ENCODE results near the gene CPEB4. TPM values are rescaled to one million over a fixed set of nuclear protein-coding genes. Genes with fewer than 3 reads are reported as not detected.

Gene CPEB4
- total RNA-seq, 2 experiments from 2014 or later = 17.3 to 19.5 TPM

DNA sequence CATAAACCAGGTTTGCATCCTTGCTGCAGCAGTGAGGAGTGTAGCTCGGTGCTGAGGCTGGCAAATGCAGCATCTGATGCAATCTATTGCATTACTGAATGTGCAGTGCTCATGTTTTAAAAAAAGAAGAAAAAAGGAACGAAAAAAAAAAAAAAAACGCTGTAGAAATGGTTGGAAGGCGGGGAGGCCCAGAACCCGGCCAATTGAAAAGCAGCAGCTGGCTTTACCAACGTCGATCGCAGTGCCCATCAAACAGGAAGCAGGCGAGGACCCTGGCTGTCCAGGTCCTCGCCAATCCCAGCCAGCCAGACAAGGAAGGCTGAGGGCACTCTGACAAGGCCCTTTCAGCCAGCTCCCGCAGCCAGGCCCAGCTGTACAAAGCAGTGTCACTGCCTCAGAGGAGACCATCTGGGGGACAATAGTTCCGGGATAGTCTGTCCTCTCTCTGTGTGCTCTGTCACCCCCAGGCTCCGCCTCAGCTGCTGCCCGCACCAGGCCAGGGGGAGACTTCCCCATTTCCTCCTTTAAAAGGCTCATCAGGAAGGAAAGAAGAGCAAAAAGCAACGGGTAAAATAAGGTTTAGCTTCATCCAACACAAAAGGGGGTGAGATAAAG, 21.8 kb upstream of the CPEB4 start:
- ChIA-PET CTCF (interaction anchor here (1.2 kb wide), 1 partner anchor 19 kb away, joined by 3 read pairs; no protein-coding TSS in a partner anchor), POLR2A (no interaction called here)
- Mint-ChIP-seq H3K36me3 (ENCODE audit: low read depth) (no peaks in the 10 kb centered on the region), H3K9me3 (no peaks in the 10 kb centered on the region), H3K4me3 (no peak overlapping the region), H3K4me1 (no peaks in the 10 kb centered on the region), H3K27ac (no peak overlapping the region), H3K27me3 (peaks cover 2% of the 10 kb centered on the region)
- no peak for DNase-seq

DNA sequence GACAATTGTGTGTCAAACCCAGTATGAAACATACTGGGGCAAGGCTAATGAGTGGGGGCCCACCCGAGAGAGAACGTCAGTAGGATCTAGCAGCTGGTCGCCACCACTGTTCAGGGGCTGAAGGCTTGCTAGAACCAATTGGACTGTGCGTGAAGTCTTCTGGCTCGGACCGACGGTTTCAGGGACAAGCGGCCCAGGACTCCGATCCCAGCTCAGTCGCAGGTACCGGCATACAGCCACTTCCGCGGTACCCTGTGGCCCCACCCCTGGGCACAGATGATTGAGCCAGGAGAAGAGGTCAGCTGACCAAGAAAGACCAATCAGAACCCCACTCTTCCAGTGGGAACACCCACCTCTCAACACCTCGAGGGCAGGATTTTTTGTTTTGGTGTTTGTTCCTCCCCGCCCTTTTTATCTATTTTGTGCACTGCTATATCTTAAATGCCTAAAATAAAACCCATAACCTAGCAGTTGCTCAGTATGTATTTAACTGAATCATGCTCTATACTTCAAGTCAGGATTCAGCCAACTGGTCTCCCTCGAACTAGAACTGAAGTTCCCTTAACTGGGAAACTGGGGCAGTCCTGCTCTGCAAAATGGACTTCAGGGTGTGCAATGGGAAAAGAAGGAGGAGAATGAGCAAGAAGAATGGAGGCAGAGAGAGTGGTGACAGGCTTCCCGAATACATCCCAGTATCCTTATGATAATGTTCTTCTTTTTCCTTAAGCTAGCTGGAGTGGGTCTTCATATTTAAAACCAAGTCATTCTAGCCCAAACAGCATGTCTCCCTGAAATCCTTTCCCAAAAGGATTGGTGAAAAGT, 21.1 kb upstream of the CPEB4 start:
- Mint-ChIP-seq H3K9me3 (no peaks in the 10 kb centered on the region), H3K4me3 (no peak overlapping the region), H3K4me1 (no peaks in the 10 kb centered on the region), H3K27me3 (peaks cover 2% of the 10 kb centered on the region), H3K36me3 (ENCODE audit: low read depth) (no peaks in the 10 kb centered on the region), H3K27ac (no peak overlapping the region)
- CTCF ChIA-PET = interaction anchor here (1.2 kb wide), 1 partner anchor 18 kb away, joined by 3 read pairs; no protein-coding TSS in a partner anchor
- POLR2A ChIA-PET = no interaction called here
- no peak for DNase-seq

DNA sequence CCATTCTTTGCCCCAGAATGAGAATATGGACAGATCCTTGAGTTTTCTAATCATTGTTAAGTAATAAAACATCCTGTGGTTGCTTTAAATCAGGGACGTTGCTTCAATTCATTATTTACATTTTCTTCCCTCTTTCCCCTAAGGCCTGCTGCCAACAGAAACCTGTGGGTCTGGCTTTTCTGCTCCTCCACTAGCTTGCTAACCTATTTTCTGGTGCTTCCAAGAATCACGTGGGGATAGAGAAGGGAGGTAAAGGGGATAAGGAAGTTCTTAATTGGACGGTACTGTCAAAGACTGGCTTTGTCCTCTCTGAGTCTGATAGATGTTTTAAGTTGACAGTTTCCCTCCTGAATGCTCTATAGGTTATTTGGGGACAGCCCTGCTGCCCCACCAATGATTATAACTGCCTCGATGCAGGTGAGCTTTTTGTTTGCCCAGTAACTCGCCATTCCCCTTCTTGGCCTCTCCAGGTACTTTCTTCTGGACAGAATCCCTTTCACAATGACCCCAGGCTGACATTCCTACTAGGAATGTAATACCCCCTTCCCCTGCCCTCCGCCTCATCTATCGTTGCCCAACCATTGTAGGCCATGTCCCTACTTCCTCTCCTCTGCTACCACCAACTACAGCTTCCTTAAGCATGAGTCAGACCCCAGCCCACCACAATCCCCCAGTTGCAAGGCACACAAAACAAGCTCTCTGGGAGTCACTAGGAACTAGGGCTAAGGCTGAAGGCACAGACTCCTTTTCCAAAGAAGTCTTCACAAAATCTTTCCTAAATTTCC, 19.9 kb upstream of the CPEB4 start:
- ChIA-PET POLR2A (no interaction called here), CTCF (interaction anchor here (1.1 kb wide), 1 partner anchor 9 kb away, joined by 3 read pairs; no protein-coding TSS in a partner anchor)
- H3K27me3 Mint-ChIP-seq = peaks cover 2% of the 10 kb centered on the region
- no peak overlapping the region for H3K4me3 Mint-ChIP-seq
- DNase-seq = no peak
- H3K9me3 Mint-ChIP-seq = no peaks in the 10 kb centered on the region
- H3K4me1 Mint-ChIP-seq = no peaks in the 10 kb centered on the region
- no peaks in the 10 kb centered on the region for H3K36me3 Mint-ChIP-seq (ENCODE audit: low read depth)
- H3K27ac Mint-ChIP-seq = no peak overlapping the region

DNA sequence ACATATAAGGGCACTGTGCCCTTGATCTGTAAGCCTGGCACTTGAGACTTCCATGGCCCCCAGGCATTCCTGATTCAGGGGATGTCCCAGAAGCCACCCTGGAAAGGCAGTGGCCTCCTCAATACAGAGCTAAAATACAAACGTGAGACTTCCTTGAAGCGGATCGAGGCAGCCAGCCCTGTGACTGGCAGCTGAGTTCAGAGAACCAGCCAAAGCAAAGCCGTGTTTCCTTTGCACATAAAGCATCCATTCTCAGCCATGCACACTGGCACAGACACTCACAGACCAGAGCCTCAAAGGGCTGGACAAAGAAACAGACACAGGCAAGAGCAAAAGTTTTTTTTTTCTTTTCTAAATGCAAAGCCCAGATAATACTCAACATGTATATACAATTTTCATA, 18.8 kb upstream of the CPEB4 start:
- no peak overlapping the region for H3K4me3 Mint-ChIP-seq
- no peaks in the 10 kb centered on the region for H3K36me3 Mint-ChIP-seq (ENCODE audit: low read depth)
- no peak overlapping the region for H3K27ac Mint-ChIP-seq
- DNase-seq = no peak
- peaks cover 2% of the 10 kb centered on the region for H3K27me3 Mint-ChIP-seq
- no peaks in the 10 kb centered on the region for H3K4me1 Mint-ChIP-seq
- H3K9me3 Mint-ChIP-seq = no peaks in the 10 kb centered on the region
- ChIA-PET CTCF (no interaction called here), POLR2A (no interaction called here)

DNA sequence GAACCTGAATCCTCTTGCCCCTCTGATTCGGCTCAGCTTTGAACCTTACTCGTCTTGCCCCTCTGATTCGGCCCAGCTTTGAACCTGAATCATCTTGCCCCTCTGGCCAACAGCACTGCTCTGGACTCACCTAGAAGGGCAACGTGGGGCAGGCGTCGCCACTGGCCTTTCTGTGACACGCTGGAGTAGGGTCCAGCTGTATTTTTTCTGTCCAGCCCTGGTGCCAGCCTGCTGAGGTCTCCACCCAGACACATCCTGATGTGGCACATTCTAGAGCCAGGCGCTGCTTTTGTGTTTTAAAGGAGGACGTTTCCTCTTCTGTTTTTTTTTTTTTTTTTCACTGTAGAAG, 15.2 kb upstream of the CPEB4 start:
- POLR2A ChIA-PET = no interaction called here
- H3K9me3 Mint-ChIP-seq = no peaks in the 10 kb centered on the region
- peaks cover 4% of the 10 kb centered on the region for H3K27me3 Mint-ChIP-seq
- CTCF ChIA-PET = interaction anchor here (1.0 kb wide), 1 partner anchor 15 kb away, joined by 3 read pairs; no protein-coding TSS in a partner anchor
- H3K27ac Mint-ChIP-seq = no peak overlapping the region
- H3K4me1 Mint-ChIP-seq = no peaks in the 10 kb centered on the region
- no peaks in the 10 kb centered on the region for H3K36me3 Mint-ChIP-seq (ENCODE audit: low read depth)
- DNase-seq = no peak
- H3K4me3 Mint-ChIP-seq = no peak overlapping the region

- ChIA-PET POLR2A (interaction anchor here (1.4 kb wide), 1 partner anchor 10 kb away, joined by 3 read pairs; no protein-coding TSS in a partner anchor), CTCF (interaction anchor here (1.0 kb wide), 1 partner anchor 15 kb away, joined by 3 read pairs; no protein-coding TSS in a partner anchor)
- H3K36me3 Mint-ChIP-seq (ENCODE audit: low read depth) = no peaks in the 10 kb centered on the region
- DNase-seq = no peak
- no peaks in the 10 kb centered on the region for H3K9me3 Mint-ChIP-seq
- no peak overlapping the region for H3K27ac Mint-ChIP-seq
- peaks cover 3% of the 10 kb centered on the region for H3K27me3 Mint-ChIP-seq
- no peak overlapping the region for H3K4me3 Mint-ChIP-seq
- no peaks in the 10 kb centered on the region for H3K4me1 Mint-ChIP-seq
Observed at GRCh38 chr5:173873306-173873922, 14.7 kb upstream of the CPEB4 start.

GRCh38 chr5:173875189-173875588, 13.0 kb upstream of the CPEB4 start:
- CTCF ChIA-PET = no interaction called here

DNA sequence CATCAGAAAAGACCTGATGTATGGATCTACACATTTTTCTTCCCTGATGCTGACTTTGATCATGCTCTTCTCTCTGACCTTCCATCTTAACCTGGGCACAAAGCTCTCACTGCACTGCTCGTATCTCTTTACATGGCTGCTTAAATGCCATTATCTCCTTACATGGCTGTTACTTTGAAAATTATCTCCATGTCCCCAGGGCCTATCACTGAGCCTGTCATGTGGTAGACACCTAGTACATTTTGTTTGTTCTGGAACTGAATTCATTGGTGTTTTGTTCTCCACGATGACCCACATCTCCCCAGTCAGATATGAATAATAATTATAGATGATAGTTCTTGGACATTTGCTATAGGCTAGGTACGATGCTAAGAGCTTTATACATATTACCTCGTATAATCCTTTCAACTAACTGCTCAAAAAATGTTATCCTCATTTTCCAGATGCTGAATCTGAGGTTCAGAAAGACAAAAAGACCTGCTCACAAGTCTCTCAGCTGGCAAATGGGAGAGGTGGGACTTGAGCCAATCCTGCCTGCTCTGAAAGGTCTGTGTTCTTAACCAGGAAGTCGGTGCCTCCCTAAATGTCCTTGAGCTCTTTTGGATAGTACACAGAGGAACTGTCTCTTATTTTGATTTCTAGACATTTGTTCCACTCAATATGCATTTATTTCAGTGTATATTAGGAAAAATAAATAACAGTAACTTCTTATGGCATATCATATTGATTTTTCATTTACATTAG, 9.8 kb upstream of the CPEB4 start:
- H3K36me3 Mint-ChIP-seq (ENCODE audit: low read depth) = peaks cover 10% of the 10 kb centered on the region
- H3K4me1 Mint-ChIP-seq = peaks cover 8% of the 10 kb centered on the region
- ChIA-PET POLR2A (interaction anchor here (1.9 kb wide), 1 partner anchor 12 kb away, joined by 5 read pairs; no protein-coding TSS in a partner anchor), CTCF (no interaction called here)
- DNase-seq = no peak
- H3K27ac Mint-ChIP-seq = no peak overlapping the region
- no peak overlapping the region for H3K4me3 Mint-ChIP-seq
- H3K9me3 Mint-ChIP-seq = peaks cover 7% of the 10 kb centered on the region
- peaks cover 3% of the 10 kb centered on the region for H3K27me3 Mint-ChIP-seq

More at GRCh38 chr5:173875189-173875588, 13.0 kb upstream of the CPEB4 start:
- no peak for DNase-seq
- H3K4me3 Mint-ChIP-seq = no peak overlapping the region
- POLR2A ChIA-PET = no interaction called here
- peaks cover 3% of the 10 kb centered on the region for H3K27me3 Mint-ChIP-seq
- H3K9me3 Mint-ChIP-seq = no peaks in the 10 kb centered on the region
- H3K4me1 Mint-ChIP-seq = no peaks in the 10 kb centered on the region
- H3K36me3 Mint-ChIP-seq (ENCODE audit: low read depth) = no peaks in the 10 kb centered on the region
- no peak overlapping the region for H3K27ac Mint-ChIP-seq

DNA sequence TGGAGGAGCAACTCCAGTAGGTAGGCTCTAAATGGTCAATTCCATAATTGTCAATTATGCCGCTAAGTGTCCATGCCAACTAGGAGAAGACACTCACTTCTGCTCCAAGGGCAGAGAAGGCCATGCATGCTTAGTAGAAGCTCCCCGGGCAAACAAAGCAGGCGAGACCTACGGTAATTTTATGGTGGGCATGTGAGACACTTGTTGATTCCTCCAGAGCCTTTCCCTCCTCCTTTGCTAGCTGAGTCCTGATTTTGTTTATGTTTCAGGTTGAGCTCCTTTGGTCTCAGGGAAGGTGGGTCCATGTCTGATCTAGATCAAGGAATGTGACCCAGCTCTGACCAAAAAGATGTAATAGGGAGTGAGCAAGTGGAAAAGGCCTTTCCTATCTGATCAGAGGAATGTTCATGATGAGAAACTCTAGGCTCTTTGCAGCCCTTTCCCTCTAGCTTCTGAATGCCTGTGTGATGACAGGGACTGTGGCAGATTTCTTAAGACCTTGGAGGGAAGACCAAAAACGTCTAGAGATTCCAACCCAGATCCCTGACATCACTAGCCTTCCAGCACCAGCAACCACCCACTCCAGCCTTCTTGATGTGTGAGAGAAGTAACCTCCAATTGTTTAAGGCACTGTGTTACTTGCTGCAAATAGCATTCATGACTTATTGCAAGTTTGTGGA, 7.7 kb upstream of the CPEB4 start:
- Mint-ChIP-seq H3K36me3 (ENCODE audit: low read depth) (peaks cover 19% of the 10 kb centered on the region), H3K27me3 (no peaks in the 10 kb centered on the region), H3K4me1 (peaks cover 27% of the 10 kb centered on the region), H3K27ac (no peak overlapping the region), H3K9me3 (peaks cover 14% of the 10 kb centered on the region), H3K4me3 (no peak overlapping the region)
- DNase-seq = no peak
- CTCF ChIA-PET = no interaction called here
- POLR2A ChIA-PET = interaction anchor here (1.9 kb wide), 1 partner anchor 10 kb away, joined by 5 read pairs; no protein-coding TSS in a partner anchor

GRCh38 chr5:173881811-173882575, 6.2 kb upstream of the CPEB4 start:
- CTCF ChIA-PET = interaction anchor here (1.1 kb wide), 1 partner anchor 61 kb away, joined by 3 read pairs; no protein-coding TSS in a partner anchor
- no peak for DNase-seq
- Mint-ChIP-seq H3K4me3 (no peak overlapping the region), H3K9me3 (peaks cover 14% of the 10 kb centered on the region), H3K36me3 (ENCODE audit: low read depth) (peaks cover 23% of the 10 kb centered on the region), H3K4me1 (peaks cover 42% of the 10 kb centered on the region), H3K27ac (no peak overlapping the region), H3K27me3 (no peaks in the 10 kb centered on the region)
- POLR2A ChIA-PET = interaction anchor here (1.4 kb wide), 1 partner anchor 8 kb away, joined by 3 read pairs; no protein-coding TSS in a partner anchor

DNA sequence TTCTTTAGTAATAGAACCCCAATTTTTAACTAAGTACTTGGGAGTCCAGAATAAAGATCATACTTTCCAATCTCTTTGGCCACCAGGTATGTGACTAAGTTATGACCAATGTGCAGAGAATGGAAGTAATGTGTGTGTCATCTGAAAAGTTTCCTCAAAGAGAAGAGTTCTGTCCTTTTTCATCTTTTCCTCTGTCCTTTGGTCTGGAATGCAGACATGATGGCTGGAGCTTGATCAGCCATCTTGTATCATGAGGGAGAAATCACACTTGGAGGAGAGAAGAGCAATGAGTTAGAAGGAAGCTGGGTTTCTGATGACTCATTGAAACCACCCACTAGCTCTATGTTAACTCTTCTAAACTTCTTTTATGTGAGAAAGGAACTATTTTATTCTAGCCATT, 5.5 kb upstream of the CPEB4 start:
- Mint-ChIP-seq H3K9me3 (peaks cover 14% of the 10 kb centered on the region), H3K27me3 (no peaks in the 10 kb centered on the region), H3K4me3 (no peak overlapping the region), H3K4me1 (peaks cover 49% of the 10 kb centered on the region), H3K36me3 (ENCODE audit: low read depth) (peaks cover 23% of the 10 kb centered on the region), H3K27ac (no peak overlapping the region)
- ChIA-PET POLR2A (interaction anchor here (1.4 kb wide), 1 partner anchor 9 kb away, joined by 3 read pairs; no protein-coding TSS in a partner anchor), CTCF (interaction anchor here (1.1 kb wide), 1 partner anchor 62 kb away, joined by 3 read pairs; no protein-coding TSS in a partner anchor)
- no peak for DNase-seq

Data from activated CD4-positive, alpha-beta memory T cell treated with anti-CD3 and anti-CD28 coated beads, Interleukin-2, amount 10 ng/mL, durations not matched to agents 7 days and 5 days (primary cell).